Endothelial cell (in vitro differentiated cells): ENCODE measurements around the gene MARVELD1. TPM values are rescaled to one million over a fixed set of nuclear protein-coding genes. Genes with fewer than 3 reads are reported as not detected.
A peak's percentile ranks its signal among the peaks of the same experiment; 100 is the strongest.
"Not testable (repeated sequence)": the region's sequence is repeated elsewhere in the genome, so short reads cannot be mapped to it uniquely, and the experiment has no call there.

ENCODE experiments used
- DNase-seq: peaks from one replicate; pipeline ENCODE4 v3.0.0; 2021; ENCODE audit warnings: low spot score
- H3K27ac Mint-ChIP-seq: one replicate; pipeline ENCODE4 v1.8.0; 2021; ENCODE audit warnings: mixed read lengths, inconsistent platforms; ENCODE audit not compliant: unreplicated experiment
- H3K27me3 Mint-ChIP-seq: one replicate; pipeline ENCODE4 v1.8.0; 2021; ENCODE audit warnings: mild to moderate bottlenecking, moderate library complexity, mixed read lengths, inconsistent platforms; ENCODE audit not compliant: unreplicated experiment
- H3K36me3 Mint-ChIP-seq: one replicate; pipeline ENCODE4 v1.8.0; 2021; ENCODE audit warnings: mild to moderate bottlenecking, low read depth, mixed read lengths, inconsistent platforms; ENCODE audit not compliant: unreplicated experiment
- H3K4me1 Mint-ChIP-seq: one replicate; pipeline ENCODE4 v1.8.0; 2021; ENCODE audit warnings: mild to moderate bottlenecking, mixed read lengths, inconsistent platforms; ENCODE audit not compliant: unreplicated experiment
- H3K4me3 Mint-ChIP-seq: one replicate; pipeline ENCODE4 v1.8.0; 2021; ENCODE audit warnings: mild to moderate bottlenecking, mixed read lengths, inconsistent platforms; ENCODE audit not compliant: unreplicated experiment
- H3K9me3 Mint-ChIP-seq: one replicate; pipeline ENCODE4 v1.8.0; 2021; ENCODE audit warnings: mixed read lengths, inconsistent platforms; ENCODE audit not compliant: unreplicated experiment
- CTCF ChIP-seq: fragments of 200-600 bp; sonication (generic); IDR thresholded peaks from one replicate; pipeline ENCODE4 v1.5.0; 2021; ENCODE audit warnings: antibody characterized with exemption; ENCODE audit not compliant: unreplicated experiment
- total RNA-seq: library from RNA; stranded (reverse); fragmentation: NEBNext Ultra II Directional; extraction: Animal tissue kit (Norgen Biotek cat#: 25700); gene quantifications from one replicate; pipeline ENCODE4 v1.2.1, GENCODE V29; 2021; ENCODE audit not compliant: unreplicated experiment

Gene MARVELD1
- total RNA-seq, 1 donor from 2014 or later, result 21.0 TPM

- H3K4me3 Mint-ChIP-seq, result peak within 1 kb of the TSS; percentile 84
- TF ChIP-seq CTCF, result no peak
- H3K27me3 Mint-ChIP-seq, result peaks cover 6% of the 10 kb centered on the region
- H3K36me3 Mint-ChIP-seq, result no peaks in the 10 kb centered on the region
- peak; percentile 96 for DNase-seq
- H3K4me1 Mint-ChIP-seq, result peaks cover 17% of the 10 kb centered on the region
- peak within 1 kb of the TSS; percentile 32 for H3K27ac Mint-ChIP-seq
- H3K9me3 Mint-ChIP-seq, result no peaks in the 10 kb centered on the region
These were observed 26.4 kb upstream of the MARVELD1 start, which contains the start of gene AVPI1 for GRCh38 chr10:97686962-97687784. Gene AVPI1 (minus strand): TSS chr10:97687241. CDS start chr10:97679905, 7,336 bp downstream.

- H3K27ac Mint-ChIP-seq, result peak overlapping the region; percentile 32
- H3K36me3 Mint-ChIP-seq, result no peaks in the 10 kb centered on the region
- H3K4me1 Mint-ChIP-seq, result peaks cover 17% of the 10 kb centered on the region
- DNase-seq, result no peak
- TF ChIP-seq CTCF, result no peak
- H3K4me3 Mint-ChIP-seq, result peak overlapping the region; percentile 57
- H3K9me3 Mint-ChIP-seq, result no peaks in the 10 kb centered on the region
- H3K27me3 Mint-ChIP-seq, result peaks cover 6% of the 10 kb centered on the region
These were observed 25.4 kb upstream of the MARVELD1 start for GRCh38 chr10:97687785-97688781.

GRCh38 chr10:97689559-97690020 is 23.9 kb upstream of the MARVELD1 start:
- Mint-ChIP-seq H3K9me3 (no peaks in the 10 kb centered on the region), H3K27me3 (peaks cover 6% of the 10 kb centered on the region), H3K36me3 (no peaks in the 10 kb centered on the region), H3K4me1 (peaks cover 8% of the 10 kb centered on the region), H3K27ac (no peak overlapping the region), H3K4me3 (no peak overlapping the region)
- TF ChIP-seq CTCF, result no peak
- DNase-seq, result no peak

DNA sequence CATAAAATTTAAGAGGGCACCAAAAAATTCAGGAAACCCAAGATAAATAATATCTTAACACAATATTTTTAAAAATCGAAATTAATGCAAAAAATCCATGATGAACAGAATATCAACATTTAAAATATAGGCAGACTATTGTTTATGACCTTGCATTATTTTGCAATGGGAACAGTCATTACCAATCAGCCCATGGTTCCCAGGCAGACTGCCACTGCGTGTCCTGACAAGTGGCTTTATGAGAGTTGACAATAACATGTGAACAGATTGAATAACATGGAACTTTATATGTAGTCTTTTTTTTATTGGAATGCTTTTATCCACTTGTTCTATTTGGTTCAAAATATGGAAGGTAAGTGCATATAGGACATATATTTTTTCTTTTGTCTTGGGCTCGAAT is 23.4 kb upstream of the MARVELD1 start:
- Mint-ChIP-seq H3K27me3 (peaks cover 6% of the 10 kb centered on the region), H3K36me3 (no peaks in the 10 kb centered on the region), H3K4me1 (peaks cover 8% of the 10 kb centered on the region), H3K4me3 (no peak overlapping the region), H3K9me3 (no peaks in the 10 kb centered on the region), H3K27ac (no peak overlapping the region)
- no peak for DNase-seq
- no peak for TF ChIP-seq CTCF

- not testable (repeated sequence) for H3K4me1 Mint-ChIP-seq, H3K36me3 Mint-ChIP-seq, H3K27ac Mint-ChIP-seq, H3K27me3 Mint-ChIP-seq, DNase-seq, H3K4me3 Mint-ChIP-seq, H3K9me3 Mint-ChIP-seq
These were observed 15.4 kb upstream of the MARVELD1 start for GRCh38 chr10:97698072-97698655.
